Uterus (tissue), 4 donors: ENCODE results near the gene ZNF423. TPM values are rescaled to one million over a fixed set of nuclear protein-coding genes. Genes with fewer than 3 reads are reported as not detected.

Experiments
- DNase-seq, 2 donors: peaks; one replicate each; pipeline ENCODE4 v3.0.0-alpha.2; 2019 to 2020
- H3K27ac ChIP-seq, 2 donors: fragments of 200-600 bp; sonication (generic); 1 replicate in 1 of 2; 2 replicates in 1 of 2; pipeline ENCODE4 v1.5.1; 2016 to 2018
- H3K27me3 ChIP-seq, 2 donors: fragments of 200-600 bp; sonication (generic); one replicate each; pipeline ENCODE4 v1.5.1; 2018 to 2019; ENCODE audit warnings: control low read depth in 1 of 2
- H3K36me3 ChIP-seq, 2 donors: fragments of 200-600 bp; sonication (generic); one replicate each; pipeline ENCODE4 v1.5.1; 2019; ENCODE audit warnings: control low read depth in 1 of 2
- H3K4me1 ChIP-seq, 2 donors: fragments of 200-600 bp; sonication (generic); one replicate each; pipeline ENCODE4 v1.5.1; 2018 to 2019; ENCODE audit warnings: control low read depth in 1 of 2
- H3K4me3 ChIP-seq, 2 donors: fragments of 200-600 bp; sonication (generic); 1 replicate in 1 of 2; 2 replicates in 1 of 2; pipeline ENCODE4 v1.5.1; 2018 to 2019; ENCODE audit warnings: mild to moderate bottlenecking in 1 of 2
- H3K9me3 ChIP-seq, 2 donors: fragments of 200-600 bp; sonication (generic); one replicate each; pipeline ENCODE4 v1.5.1; 2019; ENCODE audit warnings: control low read depth in 1 of 2
- POLR2A ChIP-seq, 2 donors: fragments of 450-650 bp; IDR thresholded peaks; one replicate each; pipeline ENCODE4 v1.6.1; 2016; ENCODE audit warnings: antibody characterized with exemption in 2 of 2, mild to moderate bottlenecking in 1 of 2, moderate library complexity in 1 of 2
- intact Hi-C: fragments of 100-400 bp; cut with DNase I; formaldehyde crosslinking; loops from one replicate; pipeline ENCODE4 v1.15.1; 2023; ENCODE audit warnings: low total_unique reads
- total RNA-seq, 4 donors: library from RNA; depleted of rRNA in 3 of 4; stranded (reverse); fragments of >200 nt in 3 of 4; gene quantifications; one replicate each; pipeline versions ENCODE4 v1.1.0 to v1.2.4, GENCODE V29; 2014 to 2023
- TF ChIP-seq, protein P1 (sequence below), 4 experiments: fragments of 200-600 bp in 2 of 4; fragments of 450-650 bp in 2 of 4; sonication (generic) in 2 of 4; IDR thresholded peaks; one replicate each; pipeline ENCODE4 v1.5.1; 2016 to 2019; ENCODE audit warnings: antibody characterized with exemption in 4 of 4, mild to moderate bottlenecking in 2 of 4, moderate library complexity in 1 of 4
- donor health status: DM: yes; HTN: yes; CAD: no.

The ZNF423 gene
- total RNA-seq, 4 donors from 2014 or later, result 7.1 to 33.5 (median 14.7) TPM

DNA sequence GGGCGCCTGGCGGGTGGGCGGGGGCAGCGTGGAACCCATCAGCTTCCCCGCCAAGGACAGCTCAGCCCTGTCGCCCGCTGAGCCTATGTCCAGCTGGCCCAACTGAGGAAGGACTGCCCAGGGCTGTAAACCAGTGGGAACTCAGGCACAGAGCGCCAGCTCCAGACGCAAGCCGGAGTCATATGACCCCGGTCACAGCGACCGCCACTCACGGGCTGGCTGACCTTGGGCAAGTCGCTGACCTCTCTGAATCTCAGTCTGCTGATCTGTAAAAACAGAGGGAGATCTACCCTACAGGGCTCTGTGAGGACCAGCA lies 312.3 kb downstream of the ZNF423 start:
- no peak for DNase-seq
- no peaks in the 10 kb centered on the region for H3K4me1 ChIP-seq
- H3K27ac ChIP-seq, result no peak overlapping the region
- H3K27me3 ChIP-seq, result no peaks in the 10 kb centered on the region
- H3K9me3 ChIP-seq, result no peaks in the 10 kb centered on the region
- no peaks in the 10 kb centered on the region for H3K36me3 ChIP-seq
- intact Hi-C loops, result no loop called here
- TF ChIP-seq POLR2A (IDR thresholded peaks at IDR 0.05), result no peak
- TF ChIP-seq, protein P1, sequence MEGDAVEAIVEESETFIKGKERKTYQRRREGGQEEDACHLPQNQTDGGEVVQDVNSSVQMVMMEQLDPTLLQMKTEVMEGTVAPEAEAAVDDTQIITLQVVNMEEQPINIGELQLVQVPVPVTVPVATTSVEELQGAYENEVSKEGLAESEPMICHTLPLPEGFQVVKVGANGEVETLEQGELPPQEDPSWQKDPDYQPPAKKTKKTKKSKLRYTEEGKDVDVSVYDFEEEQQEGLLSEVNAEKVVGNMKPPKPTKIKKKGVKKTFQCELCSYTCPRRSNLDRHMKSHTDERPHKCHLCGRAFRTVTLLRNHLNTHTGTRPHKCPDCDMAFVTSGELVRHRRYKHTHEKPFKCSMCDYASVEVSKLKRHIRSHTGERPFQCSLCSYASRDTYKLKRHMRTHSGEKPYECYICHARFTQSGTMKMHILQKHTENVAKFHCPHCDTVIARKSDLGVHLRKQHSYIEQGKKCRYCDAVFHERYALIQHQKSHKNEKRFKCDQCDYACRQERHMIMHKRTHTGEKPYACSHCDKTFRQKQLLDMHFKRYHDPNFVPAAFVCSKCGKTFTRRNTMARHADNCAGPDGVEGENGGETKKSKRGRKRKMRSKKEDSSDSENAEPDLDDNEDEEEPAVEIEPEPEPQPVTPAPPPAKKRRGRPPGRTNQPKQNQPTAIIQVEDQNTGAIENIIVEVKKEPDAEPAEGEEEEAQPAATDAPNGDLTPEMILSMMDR (IDR thresholded peaks at IDR 0.05), result no peak
- H3K4me3 ChIP-seq, result no peak overlapping the region

DNA sequence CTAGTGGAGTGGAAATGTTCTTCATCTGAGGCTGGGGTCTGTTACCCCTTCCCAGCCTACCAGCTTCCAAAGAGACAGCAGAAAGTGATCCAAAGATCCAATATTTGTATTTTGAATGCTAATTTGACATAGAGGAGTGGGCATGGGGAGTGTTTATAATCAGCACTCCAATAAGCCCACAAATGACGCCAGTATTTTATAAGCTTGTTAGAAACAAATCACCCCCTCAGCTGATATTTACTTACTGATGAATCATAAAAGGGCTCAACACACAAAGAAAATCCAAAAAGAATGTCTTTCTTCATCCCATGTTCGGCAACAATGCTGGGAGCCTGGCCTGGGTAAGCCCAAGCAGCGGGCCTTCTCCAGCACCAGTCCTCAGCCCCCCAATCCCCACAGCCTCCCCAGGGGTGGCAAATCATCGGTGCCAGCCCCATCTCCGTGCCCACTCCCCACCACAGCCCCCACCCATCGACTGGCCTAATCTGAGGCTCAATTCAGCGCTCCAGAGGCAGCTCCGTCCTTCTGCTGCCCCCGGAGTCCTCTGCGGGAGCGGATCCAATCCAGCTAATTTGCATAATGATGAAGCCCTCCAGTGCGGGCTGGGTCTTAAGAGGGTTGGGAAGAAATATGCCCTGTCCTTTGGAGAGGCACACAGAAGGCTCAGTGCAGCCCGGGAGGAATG lies 312.8 kb downstream of the ZNF423 start:
- Histone ChIP-seq H3K27ac (no peak overlapping the region), H3K9me3 (no peaks in the 10 kb centered on the region), H3K36me3 (no peaks in the 10 kb centered on the region), H3K4me1 (no peaks in the 10 kb centered on the region), H3K27me3 (no peaks in the 10 kb centered on the region), H3K4me3 (no peak overlapping the region)
- no peak for TF ChIP-seq POLR2A (IDR thresholded peaks at IDR 0.05)
- TF ChIP-seq, protein P1 (IDR thresholded peaks at IDR 0.05), result no peak
- no peak for DNase-seq
- intact Hi-C loops, result no loop called here

DNA sequence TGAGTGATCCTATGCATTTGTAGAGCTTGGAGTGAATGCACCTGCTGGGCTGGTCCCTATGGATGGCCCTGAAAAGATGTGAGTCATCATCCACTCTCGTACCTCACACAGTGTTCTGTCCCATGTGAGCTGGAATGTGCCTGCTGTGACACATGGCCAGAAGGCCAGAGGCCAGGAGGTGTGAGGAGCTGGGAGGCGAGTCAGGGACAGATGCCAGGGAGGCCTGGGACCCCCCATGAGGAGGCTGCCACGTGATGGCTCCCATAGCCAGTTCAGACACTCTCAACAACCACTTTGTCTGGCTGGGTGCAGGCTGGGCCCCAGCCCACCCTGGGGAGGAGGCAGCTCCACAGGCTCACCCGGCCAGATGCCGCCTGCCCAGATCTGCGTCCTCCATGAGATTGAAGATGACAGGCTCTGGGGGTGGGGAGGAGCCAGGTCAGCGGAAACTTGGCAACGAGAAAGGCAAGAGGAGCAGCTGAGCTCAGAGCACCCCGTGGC lies 313.5 kb downstream of the ZNF423 start:
- H3K27ac ChIP-seq, result no peak overlapping the region

DNA sequence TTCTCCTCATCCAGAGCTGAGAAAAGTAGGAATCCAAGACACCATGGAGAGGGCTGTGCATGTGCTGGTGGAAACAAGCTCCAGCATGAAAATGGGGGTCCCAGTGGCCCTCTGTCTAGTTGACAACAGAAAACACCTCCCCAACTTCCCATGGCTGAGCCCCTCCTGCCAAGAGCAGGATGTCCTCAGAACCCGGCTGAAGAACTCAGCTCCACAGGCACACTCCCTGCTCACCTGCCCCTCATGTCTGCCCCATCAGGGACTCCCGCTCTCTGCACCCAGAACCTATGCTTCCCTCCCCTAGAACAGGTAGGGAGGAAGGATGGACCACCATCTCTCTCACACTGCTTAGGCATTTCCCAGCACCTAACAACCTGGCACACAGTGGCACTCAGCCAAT lies 315.1 kb downstream of the ZNF423 start:
- Histone ChIP-seq H3K27ac (no peak overlapping the region), H3K9me3 (no peaks in the 10 kb centered on the region), H3K4me1 (no peaks in the 10 kb centered on the region), H3K27me3 (no peaks in the 10 kb centered on the region), H3K4me3 (no peak overlapping the region), H3K36me3 (no peaks in the 10 kb centered on the region)
- no peak for DNase-seq
- no peak for TF ChIP-seq POLR2A (IDR thresholded peaks at IDR 0.05)
- TF ChIP-seq, protein P1 (IDR thresholded peaks at IDR 0.05), result no peak
- intact Hi-C loops, result no loop called here

More for the DNA sequence above, 313.5 kb downstream of the ZNF423 start:
- no peak for DNase-seq
- no peaks in the 10 kb centered on the region for H3K36me3 ChIP-seq
- no peaks in the 10 kb centered on the region for H3K27me3 ChIP-seq
- intact Hi-C loops, result no loop called here
- TF ChIP-seq, protein P1 (IDR thresholded peaks at IDR 0.05), result no peak
- H3K9me3 ChIP-seq, result no peaks in the 10 kb centered on the region
- H3K4me1 ChIP-seq, result no peaks in the 10 kb centered on the region
- H3K4me3 ChIP-seq, result no peak overlapping the region

DNA sequence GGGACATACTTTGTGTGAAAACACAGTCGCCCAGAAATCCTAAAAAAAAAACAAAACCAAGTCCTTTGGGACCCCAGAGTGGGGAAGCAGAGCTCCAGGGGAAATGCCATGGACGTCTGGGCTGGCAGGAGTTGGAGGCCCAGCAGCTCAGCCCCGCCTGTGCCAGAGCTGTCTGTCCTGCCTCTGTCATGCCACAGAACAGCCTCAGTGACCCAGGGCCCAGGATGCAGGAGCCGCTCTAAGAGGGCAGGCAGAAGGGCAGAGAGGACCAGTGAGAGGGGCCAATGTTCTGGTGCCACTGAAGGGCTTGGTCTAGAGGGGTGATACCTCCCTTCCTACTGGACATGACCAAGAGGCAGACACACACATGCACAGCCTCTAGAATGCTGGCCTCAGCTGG lies 316.2 kb downstream of the ZNF423 start:
- H3K4me1 ChIP-seq, result no peaks in the 10 kb centered on the region
- no peaks in the 10 kb centered on the region for H3K27me3 ChIP-seq
- no peak overlapping the region for H3K4me3 ChIP-seq
- H3K9me3 ChIP-seq, result no peaks in the 10 kb centered on the region
- no peak for TF ChIP-seq POLR2A (IDR thresholded peaks at IDR 0.05)
- TF ChIP-seq, protein P1 (IDR thresholded peaks at IDR 0.05), result no peak
- H3K36me3 ChIP-seq, result no peaks in the 10 kb centered on the region
- no peak overlapping the region for H3K27ac ChIP-seq
- DNase-seq, result no peak
- intact Hi-C loops, result no loop called here
